ENCODE results near the gene HIF3A. TPM values are rescaled to one million over a fixed set of nuclear protein-coding genes. Genes with fewer than 3 reads are reported as not detected.

HIF3A gene
- polyA plus RNA-seq, 1 donor (not counting 4 experiments of a cell fraction or from before 2014, with no cell fraction given) = 0.01 TPM

DNA sequence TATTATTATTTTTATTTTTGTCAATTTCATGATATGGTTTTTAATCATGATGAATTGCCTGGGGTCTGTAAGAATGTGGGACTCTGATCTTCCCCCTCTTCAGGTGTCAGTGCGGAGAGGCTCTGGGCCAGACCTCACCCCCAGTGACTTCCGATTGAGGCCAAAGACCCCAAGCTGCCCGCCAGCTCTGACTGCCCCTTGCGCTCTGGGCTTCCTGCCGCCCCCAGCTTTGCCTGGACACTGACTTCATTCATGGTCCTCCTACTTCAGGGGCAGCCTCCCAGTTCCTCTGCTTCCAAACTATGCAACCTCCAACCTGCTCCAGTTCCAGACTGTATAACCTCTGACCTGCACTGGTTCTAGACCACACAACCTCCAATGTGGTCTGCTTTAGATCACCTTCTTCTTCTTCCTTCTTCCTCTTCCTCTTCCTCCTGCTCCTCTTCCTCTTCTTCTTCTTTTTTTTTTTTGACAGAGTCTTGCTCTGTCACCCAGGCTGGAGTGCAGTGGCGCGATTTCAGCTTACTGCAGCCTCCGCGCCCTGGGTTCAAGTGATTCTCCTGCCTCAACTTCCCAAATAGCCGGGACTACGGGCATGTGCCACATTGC is 43.3 kb downstream of the HIF3A start:
- FAIRE-seq = no peak
- no peak for DNase-seq (ENCODE audit: low read depth, low spot score)
- H3K79me2 ChIP-seq (ENCODE audit: control insufficient read depth, insufficient read depth, low read length) = no peaks in the 10 kb centered on the region
- no peak overlapping the region for H2AFZ ChIP-seq (ENCODE audit: control insufficient read depth, low read length)
- H3K9ac ChIP-seq (ENCODE audit: control insufficient read depth, extremely low read depth, insufficient read depth, low read length) = no peak overlapping the region
- no peaks in the 10 kb centered on the region for H3K9me3 ChIP-seq (ENCODE audit: control insufficient read depth, low read depth, low read length)
- no peak overlapping the region for H3K4me2 ChIP-seq (ENCODE audit: control insufficient read depth, extremely low read depth, insufficient read depth, low read depth, low read length)
- H3K27me3 ChIP-seq (ENCODE audit: control insufficient read depth, extremely low read depth, insufficient read depth, low read length) = peaks cover 12% of the 10 kb centered on the region
- no peaks in the 10 kb centered on the region for H3K9me1 ChIP-seq (ENCODE audit: control insufficient read depth, extremely low read depth, insufficient read depth, low read length)
- no peak overlapping the region for H3K4me3 ChIP-seq (ENCODE audit: control insufficient read depth in 2 of 3, extremely low read depth in 1 of 3, insufficient read depth in 2 of 3, low read depth in 1 of 3, low read length in 3 of 3)
- no peak overlapping the region for H3K27ac ChIP-seq (ENCODE audit: control insufficient read depth, insufficient read depth, low read length)
- TF ChIP-seq EZH2 (IDR thresholded peaks at IDR 0.05; ENCODE audit: low read length) = no peak
- TF ChIP-seq, protein P1, sequence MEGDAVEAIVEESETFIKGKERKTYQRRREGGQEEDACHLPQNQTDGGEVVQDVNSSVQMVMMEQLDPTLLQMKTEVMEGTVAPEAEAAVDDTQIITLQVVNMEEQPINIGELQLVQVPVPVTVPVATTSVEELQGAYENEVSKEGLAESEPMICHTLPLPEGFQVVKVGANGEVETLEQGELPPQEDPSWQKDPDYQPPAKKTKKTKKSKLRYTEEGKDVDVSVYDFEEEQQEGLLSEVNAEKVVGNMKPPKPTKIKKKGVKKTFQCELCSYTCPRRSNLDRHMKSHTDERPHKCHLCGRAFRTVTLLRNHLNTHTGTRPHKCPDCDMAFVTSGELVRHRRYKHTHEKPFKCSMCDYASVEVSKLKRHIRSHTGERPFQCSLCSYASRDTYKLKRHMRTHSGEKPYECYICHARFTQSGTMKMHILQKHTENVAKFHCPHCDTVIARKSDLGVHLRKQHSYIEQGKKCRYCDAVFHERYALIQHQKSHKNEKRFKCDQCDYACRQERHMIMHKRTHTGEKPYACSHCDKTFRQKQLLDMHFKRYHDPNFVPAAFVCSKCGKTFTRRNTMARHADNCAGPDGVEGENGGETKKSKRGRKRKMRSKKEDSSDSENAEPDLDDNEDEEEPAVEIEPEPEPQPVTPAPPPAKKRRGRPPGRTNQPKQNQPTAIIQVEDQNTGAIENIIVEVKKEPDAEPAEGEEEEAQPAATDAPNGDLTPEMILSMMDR (optimal IDR thresholded peaks at IDR 0.05 in 1 of 3, IDR thresholded peaks at IDR 0.05 in 1 of 3, conservative IDR thresholded peaks at IDR 0.05 in 1 of 3; ENCODE audit: extremely low read depth in 1 of 3, insufficient read depth in 2 of 3, low read length in 3 of 3) = no peak
- no peaks in the 10 kb centered on the region for H4K20me1 ChIP-seq (ENCODE audit: control insufficient read depth, extremely low read depth, insufficient read depth, low read length)
- dilution Hi-C loops (cut with MboI; ENCODE audit: extremely low pct_ligation_motif_present, low sequenced_read_pairs) = no loop called here
- no peaks in the 10 kb centered on the region for H3K4me1 ChIP-seq (ENCODE audit: control insufficient read depth, extremely low read depth, insufficient read depth, low read length)
- H3K36me3 ChIP-seq (ENCODE audit: control insufficient read depth in 2 of 2, extremely low read depth in 1 of 2, insufficient read depth in 2 of 2, low read length in 2 of 2) = no peaks in the 10 kb centered on the region

DNA sequence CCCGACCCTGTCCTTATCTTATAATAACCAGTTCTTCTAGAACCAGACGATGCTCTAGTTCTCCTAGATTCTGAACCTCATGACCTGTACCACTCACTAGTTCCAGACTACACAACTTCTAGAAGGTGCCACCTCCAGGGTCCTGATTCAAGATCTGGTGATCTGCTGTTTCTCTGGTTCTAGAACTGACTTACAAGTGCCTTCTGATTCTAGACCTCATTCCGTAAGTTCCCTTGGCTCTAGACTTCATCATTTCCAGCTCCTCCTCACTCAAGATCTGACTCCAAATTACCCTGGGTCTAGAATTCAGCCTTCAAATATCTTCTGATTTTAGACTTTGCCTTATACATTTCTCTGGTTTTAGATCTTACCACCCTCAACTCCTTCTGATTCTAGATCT is 45.1 kb downstream of the HIF3A start:
- no peaks in the 10 kb centered on the region for H3K36me3 ChIP-seq (ENCODE audit: control insufficient read depth in 2 of 2, extremely low read depth in 1 of 2, insufficient read depth in 2 of 2, low read length in 2 of 2)

More for the DNA sequence above, 45.1 kb downstream of the HIF3A start:
- H3K79me2 ChIP-seq (ENCODE audit: control insufficient read depth, insufficient read depth, low read length) = peaks cover under 1% of the 10 kb centered on the region
- no peaks in the 10 kb centered on the region for H3K9me1 ChIP-seq (ENCODE audit: control insufficient read depth, extremely low read depth, insufficient read depth, low read length)
- H3K4me3 ChIP-seq (ENCODE audit: control insufficient read depth in 2 of 3, extremely low read depth in 1 of 3, insufficient read depth in 2 of 3, low read depth in 1 of 3, low read length in 3 of 3) = no peak overlapping the region
- H3K4me2 ChIP-seq (ENCODE audit: control insufficient read depth, extremely low read depth, insufficient read depth, low read depth, low read length) = no peak overlapping the region
- TF ChIP-seq, protein P1 (optimal IDR thresholded peaks at IDR 0.05 in 1 of 3, IDR thresholded peaks at IDR 0.05 in 1 of 3, conservative IDR thresholded peaks at IDR 0.05 in 1 of 3; ENCODE audit: extremely low read depth in 1 of 3, insufficient read depth in 2 of 3, low read length in 3 of 3) = no peak
- TF ChIP-seq EZH2 (IDR thresholded peaks at IDR 0.05; ENCODE audit: low read length) = no peak
- peaks cover 5% of the 10 kb centered on the region for H3K4me1 ChIP-seq (ENCODE audit: control insufficient read depth, extremely low read depth, insufficient read depth, low read length)
- H3K9ac ChIP-seq (ENCODE audit: control insufficient read depth, extremely low read depth, insufficient read depth, low read length) = no peak overlapping the region
- H3K9me3 ChIP-seq (ENCODE audit: control insufficient read depth, low read depth, low read length) = no peaks in the 10 kb centered on the region
- peaks cover 12% of the 10 kb centered on the region for H3K27me3 ChIP-seq (ENCODE audit: control insufficient read depth, extremely low read depth, insufficient read depth, low read length)
- dilution Hi-C loops (cut with MboI; ENCODE audit: extremely low pct_ligation_motif_present, low sequenced_read_pairs) = no loop called here
- no peak for FAIRE-seq
- DNase-seq (ENCODE audit: low read depth, low spot score) = no peak
- H3K27ac ChIP-seq (ENCODE audit: control insufficient read depth, insufficient read depth, low read length) = no peak overlapping the region
- H4K20me1 ChIP-seq (ENCODE audit: control insufficient read depth, extremely low read depth, insufficient read depth, low read length) = no peaks in the 10 kb centered on the region
- H2AFZ ChIP-seq (ENCODE audit: control insufficient read depth, low read length) = no peak overlapping the region

Data from keratinocyte (primary cell).